ENCODE measurements around the gene MRPS18A. TPM values are rescaled to one million over a fixed set of nuclear protein-coding genes. Genes with fewer than 3 reads are reported as not detected.
A peak's percentile ranks its signal among the peaks of the same experiment; 100 is the strongest.

MRPS18A gene
- total and polyA plus RNA-seq, 9 of the 15 experiments (the other 6 are each of a cell fraction or from before 2014, with no cell fraction given): 87.5 to 243 (median 125) TPM

- TF ChIP-seq ZNF609 (CRISPR knock-in tag; IDR thresholded peaks at IDR 0.05; ENCODE audit: borderline replicate concordance): no peak
- no peak for TF ChIP-seq SMAD2 (IDR thresholded peaks at IDR 0.05; ENCODE audit: low read depth, low read length)
- TF ChIP-seq ZBTB17 (CRISPR knock-in tag; IDR thresholded peaks at IDR 0.05): peak; percentile 89; the same call in 1 of the 2 replicates
- no peak for TF ChIP-seq ZBTB2 (IDR thresholded peaks at IDR 0.05)
- peak; percentile 81 to 82; a peak in 3 of 4 replicates for TF ChIP-seq TRIM24 (IDR thresholded peaks at IDR 0.05)
- TF ChIP-seq XRCC3 (IDR thresholded peaks at IDR 0.05): no peak
- no peak for TF ChIP-seq NR4A1 (CRISPR knock-in tag; IDR thresholded peaks at IDR 0.05)
- peak; percentile 96 for TF ChIP-seq NR4A1 (tag; IDR thresholded peaks at IDR 0.05)
- no peak for TF ChIP-seq CBX8 (IDR thresholded peaks at IDR 0.05; ENCODE audit: borderline replicate concordance, extremely low read depth, low read depth, low read length, poor library complexity, severe bottlenecking)
- peak; percentile 44; the same call in 1 of the 2 replicates for TF ChIP-seq LARP7 (IDR thresholded peaks at IDR 0.05)
- peak; percentile 89 for TF ChIP-seq SMARCA4 (IDR thresholded peaks at IDR 0.05)
- 0 out of 2 replicates have a peak, but pooled peaks have one; percentile 45 for TF ChIP-seq ZNF324 (CRISPR knock-in tag; IDR thresholded peaks at IDR 0.05)
- peak; percentile 7 for TF ChIP-seq ZFP36 (IDR thresholded peaks at IDR 0.05; ENCODE audit: low read depth, low read length, partially characterized antibody)
- TF ChIP-seq MAFG (tag; conservative IDR thresholded peaks at IDR 0.05): peak; percentile 56
- TF ChIP-seq PPARD (CRISPR knock-in tag; IDR thresholded peaks at IDR 0.05): no peak
- TF ChIP-seq ZNF133 (CRISPR knock-in tag; IDR thresholded peaks at IDR 0.05): peak; percentile 66; the same call in 1 of the 2 replicates
- no peak for TF ChIP-seq ZNF217 (CRISPR knock-in tag; IDR thresholded peaks at IDR 0.05)
- TF ChIP-seq YY1 (IDR thresholded peaks at IDR 0.05; ENCODE audit: borderline replicate concordance in 1 of 3, control insufficient read depth in 1 of 3, extremely low read depth in 1 of 3, insufficient read depth in 3 of 3, insufficient read length in 1 of 3, insufficient replicate concordance in 2 of 3, low read depth in 1 of 3, low read length in 2 of 3): peak in 2 of 3 experiments; percentile 47 to 91
- TF ChIP-seq KLF16 (IDR thresholded peaks at IDR 0.05): no peak
- TF ChIP-seq POLR3A (IDR thresholded peaks at IDR 0.05; ENCODE audit: borderline replicate concordance, extremely low read depth, insufficient read depth, insufficient read length): no peak
- no peak; a peak in 1 of 4 replicates for TF ChIP-seq FOXA3 (CRISPR knock-in tag; conservative IDR thresholded peaks at IDR 0.05 in 1 of 2, IDR thresholded peaks at IDR 0.05 in 1 of 2)
- peak in 1 of 2 experiments; percentile 53; a peak in 2 of 3 replicates for TF ChIP-seq CBX3 (IDR thresholded peaks at IDR 0.05; ENCODE audit: borderline replicate concordance in 1 of 2, low read length in 2 of 2)
These were observed 60.4 kb downstream of the MRPS18A start (continued) for GRCh38 chr6:43627008-43627825.
